GM10266 (cell line): Measurements from ENCODE around the gene ZNHIT2.
"Not testable (repeated sequence)": the region's sequence is repeated elsewhere in the genome, so short reads cannot be mapped to it uniquely, and the experiment has no call there.

ENCODE experiments used
- DNase-seq: peaks from one replicate; pipeline ENCODE4 v3.0.0; 2012; ENCODE audit errors: extremely low spot score
- CTCF ChIP-seq: IDR thresholded peaks from 2 replicates; pipeline ENCODE4 v1.5.1; 2012; ENCODE audit warnings: mild to moderate bottlenecking, low read depth; ENCODE audit not compliant: control insufficient read depth, insufficient read depth; ENCODE audit errors: missing control alignments

Gene ZNHIT2

GRCh38 chr11:65157336-65157735 is 39.8 kb upstream of the ZNHIT2 start:
- DNase-seq = no peak
- no peak for TF ChIP-seq CTCF

DNA sequence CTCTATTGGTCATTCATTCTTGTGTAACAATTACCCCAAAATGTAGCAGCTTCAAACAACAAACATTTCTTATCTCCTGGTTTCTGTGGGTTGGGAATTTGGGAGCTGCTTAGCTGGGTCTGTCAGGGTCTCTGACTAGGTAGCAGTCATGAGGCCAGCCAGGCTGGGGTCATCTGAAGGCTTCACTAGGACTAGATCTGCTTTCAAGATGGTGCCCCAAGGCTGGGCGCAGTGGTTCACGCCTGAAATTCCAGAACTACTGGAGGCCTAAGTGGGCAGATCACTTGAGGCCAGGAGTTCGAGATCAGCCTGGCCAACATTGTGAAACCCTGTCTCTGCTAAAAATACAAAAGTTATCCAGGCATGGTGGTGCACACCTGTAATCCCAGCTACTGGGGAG is 39.4 kb upstream of the ZNHIT2 start:
- no peak for TF ChIP-seq CTCF
- DNase-seq = no peak

GRCh38 chr11:65156256-65156655 is 38.8 kb upstream of the ZNHIT2 start:
- no peak for TF ChIP-seq CTCF
- no peak for DNase-seq

GRCh38 chr11:65152122-65152521 is 34.6 kb upstream of the ZNHIT2 start:
- TF ChIP-seq CTCF = no peak
- DNase-seq = no peak

DNA sequence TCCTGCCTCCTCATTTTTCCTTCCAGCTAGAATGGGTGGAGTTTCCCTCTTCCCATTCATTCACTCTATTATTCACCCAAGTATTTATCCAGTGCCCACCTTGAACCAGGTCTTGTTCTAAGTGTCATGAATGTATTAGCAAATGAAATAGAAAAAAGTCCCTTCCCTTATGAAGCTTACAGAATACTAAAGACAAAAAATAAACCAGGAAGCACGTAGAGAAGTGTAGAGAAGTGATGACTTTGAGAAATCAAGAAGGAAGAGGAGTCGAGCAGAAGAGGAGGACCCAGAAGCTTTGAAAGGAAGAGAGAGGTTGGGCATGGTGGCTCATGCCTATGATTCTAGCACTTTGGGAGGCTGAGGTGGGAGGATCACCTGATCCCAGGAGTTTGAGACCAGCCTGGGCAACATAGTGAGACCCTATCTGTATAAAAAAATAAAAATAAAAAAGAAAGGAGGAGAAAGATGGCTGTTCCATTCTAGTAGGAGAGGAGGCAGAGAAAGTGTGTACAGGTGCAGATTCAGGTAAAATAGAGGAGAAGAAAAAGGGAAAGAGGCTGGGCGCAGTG is 33.9 kb upstream of the ZNHIT2 start:
- no peak for DNase-seq
- TF ChIP-seq CTCF = no peak

- DNase-seq = no peak
Measured at GRCh38 chr11:65150509-65151299, 33.2 kb upstream of the ZNHIT2 start.

DNA sequence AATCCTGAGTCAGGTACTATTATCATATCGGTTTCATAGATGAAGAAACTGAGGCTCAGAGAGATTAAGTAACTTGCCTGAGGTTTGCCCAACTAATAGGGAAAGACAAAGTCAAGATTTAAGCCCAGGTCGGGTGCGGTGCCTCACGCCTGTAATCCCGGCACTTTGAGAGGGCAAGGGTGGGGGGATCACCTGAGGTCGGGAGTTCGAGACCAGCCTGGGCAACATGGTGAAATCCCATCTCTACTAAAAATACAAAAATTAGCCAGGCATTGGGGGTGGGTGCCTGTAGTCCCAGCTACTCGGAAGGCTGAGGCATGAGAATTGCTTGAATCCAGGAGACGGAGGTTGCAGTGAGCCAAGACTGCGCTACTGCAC is 32.6 kb upstream of the ZNHIT2 start:
- DNase-seq = not testable (repeated sequence)

More at GRCh38 chr11:65150509-65151299, 33.2 kb upstream of the ZNHIT2 start:
- TF ChIP-seq CTCF = no peak

DNA sequence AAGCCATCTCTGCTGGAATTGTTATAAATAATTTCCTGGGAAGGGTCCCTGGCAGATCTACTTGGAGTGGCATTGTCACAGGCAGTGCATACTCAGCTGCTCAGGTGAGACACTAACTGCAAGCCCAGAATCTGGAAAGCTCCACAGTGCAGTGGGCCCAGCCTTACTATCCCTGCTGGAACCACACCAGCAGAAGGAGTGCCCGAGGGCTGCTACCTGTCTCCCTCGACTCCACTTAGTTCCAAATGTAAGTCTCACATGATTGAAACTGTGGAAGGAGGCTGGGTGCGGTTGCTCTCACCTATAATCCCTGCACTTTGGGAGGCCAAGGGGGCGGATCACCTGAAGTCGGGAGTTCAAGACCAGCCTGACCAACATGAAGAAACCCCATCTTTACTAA is 31.2 kb upstream of the ZNHIT2 start:
- DNase-seq = no peak
- TF ChIP-seq CTCF = no peak
